ENCODE measurements around the gene WRAP73. TPM values are rescaled to one million over a fixed set of nuclear protein-coding genes. Genes with fewer than 3 reads are reported as not detected.
A peak's percentile ranks its signal among the peaks of the same experiment; 100 is the strongest.

Gene WRAP73
- total RNA-seq, 6 experiments from 2014 or later: 5.6 to 9.1 (median 7.1) TPM

- WGBS (ENCODE audit: insufficient coverage, low coverage, low lambda C conversion rate, missing lambda C conversion rate): 68% methylated on average over 9 of the region's 26 CpGs
- Histone ChIP-seq H3K4me1 (peaks cover 0 to under 1% (median 0%) of the 10 kb centered on the region in 4 donors), H3K27ac (no peak overlapping the region), H3K4me3 (no peak overlapping the region), H3K36me3 (no peaks in the 10 kb centered on the region), H3K27me3 (peaks cover 0 to 12% of the 10 kb centered on the region in 2 donors), H3K9me3 (no peaks in the 10 kb centered on the region)
- peak in 1 of 4 donors; percentile 31 for ATAC-seq
- peak in 2 of 3 donors; percentile 31 to 45 for DNase-seq
- intact Hi-C loops (cut with DNase I): no loop called here
- TF ChIP-seq POLR2A (IDR thresholded peaks at IDR 0.05): no peak
- no peak for TF ChIP-seq CTCF (IDR thresholded peaks at IDR 0.05)
Measured at GRCh38 chr1:3657578-3658230, 7.8 kb upstream of the WRAP73 start.

- Histone ChIP-seq H3K9me3 (no peaks in the 10 kb centered on the region), H3K27me3 (peaks cover 0 to 16% of the 10 kb centered on the region in 2 donors), H3K4me3 (no peak overlapping the region), H3K27ac (no peak overlapping the region), H3K4me1 (peaks cover 0 to 7% (median 0%) of the 10 kb centered on the region in 4 donors), H3K36me3 (no peaks in the 10 kb centered on the region)
- no peak for ATAC-seq
- no peak for TF ChIP-seq CTCF (IDR thresholded peaks at IDR 0.05)
- no peak for TF ChIP-seq POLR2A (IDR thresholded peaks at IDR 0.05)
- intact Hi-C loops (cut with DNase I): no loop called here
- 83% methylated on average over 4 of the region's 6 CpGs for WGBS (ENCODE audit: insufficient coverage, low coverage, low lambda C conversion rate, missing lambda C conversion rate)
- peak in 2 of 3 donors; percentile 18 to 35 for DNase-seq
Measured at GRCh38 chr1:3657096-3657475, 7.2 kb upstream of the WRAP73 start.

- DNase-seq (peak in 2 of 3 donors; percentile 15 to 22), ATAC-seq (no peak)
- intact Hi-C loops (cut with DNase I): no loop called here
- Histone ChIP-seq H3K36me3 (no peaks in the 10 kb centered on the region), H3K27ac (no peak overlapping the region), H3K4me1 (peaks cover 0 to 11% (median 0%) of the 10 kb centered on the region in 4 donors), H3K9me3 (no peaks in the 10 kb centered on the region), H3K4me3 (no peak overlapping the region), H3K27me3 (peaks cover 0 to 20% of the 10 kb centered on the region in 2 donors)
- 75% methylated on average over 10 of the region's 13 CpGs for WGBS (ENCODE audit: insufficient coverage, low coverage, low lambda C conversion rate, missing lambda C conversion rate)
- TF ChIP-seq CTCF (IDR thresholded peaks at IDR 0.05) (no peak), POLR2A (IDR thresholded peaks at IDR 0.05) (no peak)
Measured at GRCh38 chr1:3656450-3657095, 6.7 kb upstream of the WRAP73 start.

GRCh38 chr1:3654549-3655281, 4.8 kb upstream of the WRAP73 start:
- 85% methylated on average over 6 of the region's 22 CpGs for WGBS (ENCODE audit: insufficient coverage, low coverage, low lambda C conversion rate, missing lambda C conversion rate)
- H3K4me1 ChIP-seq: peaks cover 0 to 12% (median 0%) of the 10 kb centered on the region in 4 donors
- no peak for ATAC-seq
- peaks cover 10 to 33% of the 10 kb centered on the region in 2 donors for H3K27me3 ChIP-seq
- TF ChIP-seq POLR2A (IDR thresholded peaks at IDR 0.05) (no peak), CTCF (IDR thresholded peaks at IDR 0.05) (no peak)
- H3K36me3 ChIP-seq: no peaks in the 10 kb centered on the region
- H3K4me3 ChIP-seq: no peak overlapping the region
- H3K9me3 ChIP-seq: no peaks in the 10 kb centered on the region
- peak in 2 of 3 donors; percentile 33 to 39 for DNase-seq
- intact Hi-C loops (cut with DNase I): no loop called here
- no peak overlapping the region for H3K27ac ChIP-seq

All from right lobe of liver (tissue), 6 donors.